ENCODE data around the gene DCAF10. TPM values are rescaled to one million over a fixed set of nuclear protein-coding genes. Genes with fewer than 3 reads are reported as not detected.

DCAF10 gene
- polyA plus RNA-seq, 3 donors = 12.4 to 17.2 (median 14.7) TPM

DNA sequence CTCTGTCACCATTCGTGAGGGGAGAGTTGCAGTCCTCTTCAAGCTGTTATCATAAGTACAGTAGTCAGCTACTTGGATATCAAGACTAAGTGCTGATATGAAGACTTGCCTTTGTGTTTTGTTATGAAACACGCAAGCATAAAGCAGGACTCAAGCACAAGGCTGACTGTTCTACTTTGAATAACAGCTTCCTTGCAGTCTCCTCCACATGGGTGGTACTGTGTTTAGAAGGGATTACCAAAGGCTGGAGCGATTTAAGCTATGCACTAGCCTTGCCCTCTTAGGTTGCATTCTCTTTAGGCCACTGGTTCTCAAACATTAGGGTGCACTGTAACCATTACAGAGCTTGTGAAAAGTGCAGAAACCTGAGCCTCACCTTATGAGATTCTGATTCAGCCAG, 61.9 kb downstream of the DCAF10 start:
- WGBS (ENCODE audit: insufficient coverage) = 100% methylated on average over 1 of the region's 3 CpGs
- intact Hi-C loops (cut with micrococcal nuclease) = no loop called here

GRCh38 chr9:37870081-37870798, 69.6 kb downstream of the DCAF10 start:
- H3K4me2 ChIP-seq (replicated peaks; ENCODE audit: extremely low read depth, low read length, poor library complexity, severe bottlenecking) = no peak overlapping the region
- DNase-seq = no peak
- H4K20me1 ChIP-seq (ENCODE audit: insufficient read depth, low read length) = no peaks in the 10 kb centered on the region
- Mint-ChIP-seq H3K9me3 (no peaks in the 10 kb centered on the region), H3K27me3 (ENCODE audit: low read depth in 3 of 3) (no peaks in the 10 kb centered on the region), H3K4me3 (no peak overlapping the region), H3K4me1 (no peaks in the 10 kb centered on the region), H3K36me3 (peaks cover 11 to 14% of the 10 kb centered on the region in 2 donors), H3K27ac (no peak overlapping the region)
- no peaks in the 10 kb centered on the region for H3K4me1 ChIP-seq (ENCODE audit: control insufficient read depth in 1 of 2, insufficient read depth in 2 of 2, low read length in 2 of 2)
- no peaks in the 10 kb centered on the region for H3K9me3 ChIP-seq (replicated peaks in 1 of 2; ENCODE audit: control insufficient read depth in 1 of 2, insufficient read depth in 1 of 2, low read length in 2 of 2)
- H3K27me3 ChIP-seq (ENCODE audit: control insufficient read depth in 2 of 2, insufficient read depth in 2 of 2, low read length in 2 of 2) = no peaks in the 10 kb centered on the region
- no peaks in the 10 kb centered on the region for H3K79me2 ChIP-seq (ENCODE audit: insufficient read depth, low read length)
- no CpG with 5 or more reads among the region's 5 CpGs for WGBS (ENCODE audit: insufficient coverage)
- no peak overlapping the region for H2AFZ ChIP-seq (ENCODE audit: insufficient read depth, low read depth, low read length, poor library complexity, severe bottlenecking)
- H3K4me3 ChIP-seq (replicated peaks in 1 of 3; ENCODE audit: low read depth in 2 of 3, low read length in 3 of 3) = no peak overlapping the region
- no peak overlapping the region for H3K27ac ChIP-seq (ENCODE audit: low read depth in 1 of 2, low read length in 2 of 2)
- peaks cover 0 to 13% of the 10 kb centered on the region in 2 donors for H3K36me3 ChIP-seq (replicated peaks in 1 of 2; ENCODE audit: control insufficient read depth in 1 of 2, insufficient read depth in 2 of 2, low read length in 2 of 2)
- intact Hi-C loops (cut with micrococcal nuclease) = no loop called here
- TF ChIP-seq, protein P1, sequence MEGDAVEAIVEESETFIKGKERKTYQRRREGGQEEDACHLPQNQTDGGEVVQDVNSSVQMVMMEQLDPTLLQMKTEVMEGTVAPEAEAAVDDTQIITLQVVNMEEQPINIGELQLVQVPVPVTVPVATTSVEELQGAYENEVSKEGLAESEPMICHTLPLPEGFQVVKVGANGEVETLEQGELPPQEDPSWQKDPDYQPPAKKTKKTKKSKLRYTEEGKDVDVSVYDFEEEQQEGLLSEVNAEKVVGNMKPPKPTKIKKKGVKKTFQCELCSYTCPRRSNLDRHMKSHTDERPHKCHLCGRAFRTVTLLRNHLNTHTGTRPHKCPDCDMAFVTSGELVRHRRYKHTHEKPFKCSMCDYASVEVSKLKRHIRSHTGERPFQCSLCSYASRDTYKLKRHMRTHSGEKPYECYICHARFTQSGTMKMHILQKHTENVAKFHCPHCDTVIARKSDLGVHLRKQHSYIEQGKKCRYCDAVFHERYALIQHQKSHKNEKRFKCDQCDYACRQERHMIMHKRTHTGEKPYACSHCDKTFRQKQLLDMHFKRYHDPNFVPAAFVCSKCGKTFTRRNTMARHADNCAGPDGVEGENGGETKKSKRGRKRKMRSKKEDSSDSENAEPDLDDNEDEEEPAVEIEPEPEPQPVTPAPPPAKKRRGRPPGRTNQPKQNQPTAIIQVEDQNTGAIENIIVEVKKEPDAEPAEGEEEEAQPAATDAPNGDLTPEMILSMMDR (IDR thresholded peaks at IDR 0.05) = no peak
- no peak overlapping the region for H3K9ac ChIP-seq (ENCODE audit: insufficient read depth, low read length, poor library complexity, severe bottlenecking)

More for the DNA sequence above, 61.9 kb downstream of the DCAF10 start:
- Mint-ChIP-seq H3K27ac (no peak overlapping the region), H3K4me3 (no peak overlapping the region), H3K4me1 (no peaks in the 10 kb centered on the region), H3K36me3 (peaks cover 50 to 51% of the 10 kb centered on the region in 2 donors), H3K9me3 (no peaks in the 10 kb centered on the region), H3K27me3 (ENCODE audit: low read depth in 3 of 3) (no peaks in the 10 kb centered on the region)
- Histone ChIP-seq H3K4me3 (replicated peaks in 1 of 3; ENCODE audit: low read depth in 2 of 3, low read length in 3 of 3) (no peak overlapping the region), H3K9ac (ENCODE audit: insufficient read depth, low read length, poor library complexity, severe bottlenecking) (no peak overlapping the region), H3K79me2 (ENCODE audit: insufficient read depth, low read length) (no peaks in the 10 kb centered on the region), H3K9me3 (replicated peaks in 1 of 2; ENCODE audit: control insufficient read depth in 1 of 2, insufficient read depth in 1 of 2, low read length in 2 of 2) (no peaks in the 10 kb centered on the region), H3K36me3 (replicated peaks in 1 of 2; ENCODE audit: control insufficient read depth in 1 of 2, insufficient read depth in 2 of 2, low read length in 2 of 2) (peaks cover 41 to 84% of the 10 kb centered on the region in 2 donors), H3K4me1 (ENCODE audit: control insufficient read depth in 1 of 2, insufficient read depth in 2 of 2, low read length in 2 of 2) (no peaks in the 10 kb centered on the region), H4K20me1 (ENCODE audit: insufficient read depth, low read length) (no peaks in the 10 kb centered on the region), H3K4me2 (replicated peaks; ENCODE audit: extremely low read depth, low read length, poor library complexity, severe bottlenecking) (no peak overlapping the region), H3K27ac (ENCODE audit: low read depth in 1 of 2, low read length in 2 of 2) (no peak overlapping the region), H3K27me3 (ENCODE audit: control insufficient read depth in 2 of 2, insufficient read depth in 2 of 2, low read length in 2 of 2) (no peaks in the 10 kb centered on the region), H2AFZ (ENCODE audit: insufficient read depth, low read depth, low read length, poor library complexity, severe bottlenecking) (no peak overlapping the region)
- DNase-seq = no peak
- TF ChIP-seq, protein P1 (IDR thresholded peaks at IDR 0.05) = no peak
